ENCODE measurements around the gene RPN2. TPM values are rescaled to one million over a fixed set of nuclear protein-coding genes. Genes with fewer than 3 reads are reported as not detected.

Gene RPN2
- total RNA-seq, 1 experiment from 2014 or later, result 222 TPM

DNA sequence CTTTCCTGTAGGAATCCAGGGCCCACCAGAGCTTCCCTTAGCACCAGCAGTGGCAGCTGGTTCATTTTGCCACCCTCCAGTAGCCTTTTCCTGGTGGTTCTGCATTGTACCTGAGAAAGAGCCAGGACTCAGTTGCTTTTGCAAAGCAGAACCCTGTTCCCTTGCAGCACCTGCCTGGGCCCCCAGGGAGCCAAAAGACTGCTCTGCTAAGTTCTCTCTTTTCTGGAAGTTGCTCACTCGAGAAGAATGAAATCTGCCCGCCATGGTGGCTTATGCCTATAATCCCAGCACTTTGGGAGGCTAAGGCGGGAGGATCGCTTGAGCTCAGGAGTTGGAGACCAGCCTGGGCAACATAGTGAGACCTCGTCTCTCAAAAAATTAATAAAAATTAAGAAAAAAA is 58.5 kb downstream of the RPN2 start:
- intact Hi-C loops (cut with micrococcal nuclease; ENCODE audit: unreplicated experiment), result no loop called here
- ChIA-PET POLR2A (ENCODE audit: low non-redundant PET) (no interaction called here), CTCF (no interaction called here)
- no peak overlapping the region for H3K27ac ChIP-seq (ENCODE audit: low read depth, low read length, poor library complexity, severe bottlenecking)
- H3K4me1 ChIP-seq (ENCODE audit: insufficient read depth, low read length, poor library complexity, severe bottlenecking), result no peaks in the 10 kb centered on the region
- no peak for TF ChIP-seq EZH2 (IDR thresholded peaks at IDR 0.05; ENCODE audit: borderline replicate concordance, low read depth, low read length, poor library complexity, severe bottlenecking)
- H3K36me3 ChIP-seq (ENCODE audit: insufficient read depth, low read length, poor library complexity, severe bottlenecking), result peaks cover 95% of the 10 kb centered on the region
- H3K27me3 ChIP-seq (replicated peaks; ENCODE audit: insufficient read depth, low read depth, low read length, poor library complexity), result no peaks in the 10 kb centered on the region
- no TSS peak for BruUV-seq (replicated peaks)
- H3K9me3 ChIP-seq (ENCODE audit: low read depth, low read length, poor library complexity, severe bottlenecking), result no peaks in the 10 kb centered on the region
- H3K4me3 ChIP-seq (ENCODE audit: low read depth, low read length, poor library complexity, severe bottlenecking), result no peak overlapping the region
- DNase-seq (ENCODE audit: low spot score), result no peak

- Histone ChIP-seq H3K4me1 (ENCODE audit: insufficient read depth, low read length, poor library complexity, severe bottlenecking) (no peaks in the 10 kb centered on the region), H3K27me3 (replicated peaks; ENCODE audit: insufficient read depth, low read depth, low read length, poor library complexity) (no peaks in the 10 kb centered on the region), H3K4me3 (ENCODE audit: low read depth, low read length, poor library complexity, severe bottlenecking) (no peak overlapping the region), H3K27ac (ENCODE audit: low read depth, low read length, poor library complexity, severe bottlenecking) (no peak overlapping the region), H3K9me3 (ENCODE audit: low read depth, low read length, poor library complexity, severe bottlenecking) (no peaks in the 10 kb centered on the region), H3K36me3 (ENCODE audit: insufficient read depth, low read length, poor library complexity, severe bottlenecking) (peaks cover 94% of the 10 kb centered on the region)
- CTCF ChIA-PET, result no interaction called here
- POLR2A ChIA-PET (ENCODE audit: low non-redundant PET), result no interaction called here
- intact Hi-C loops (cut with micrococcal nuclease; ENCODE audit: unreplicated experiment), result no loop called here
- TF ChIP-seq CTCF (conservative IDR thresholded peaks at IDR 0.05; ENCODE audit: low read depth, low read length), result no peak
- no peak for TF ChIP-seq EZH2 (IDR thresholded peaks at IDR 0.05; ENCODE audit: borderline replicate concordance, low read depth, low read length, poor library complexity, severe bottlenecking)
- BruUV-seq (replicated peaks), result no TSS peak
- no peak for DNase-seq (ENCODE audit: low spot score)
Measured at GRCh38 chr20:37238426-37238825, 59.3 kb downstream of the RPN2 start.

GRCh38 chr20:37238935-37239451 is 59.9 kb downstream of the RPN2 start:
- ChIA-PET CTCF (no interaction called here), POLR2A (ENCODE audit: low non-redundant PET) (no interaction called here)
- Histone ChIP-seq H3K27ac (ENCODE audit: low read depth, low read length, poor library complexity, severe bottlenecking) (no peak overlapping the region), H3K27me3 (replicated peaks; ENCODE audit: insufficient read depth, low read depth, low read length, poor library complexity) (no peaks in the 10 kb centered on the region), H3K4me1 (ENCODE audit: insufficient read depth, low read length, poor library complexity, severe bottlenecking) (no peaks in the 10 kb centered on the region), H3K9me3 (ENCODE audit: low read depth, low read length, poor library complexity, severe bottlenecking) (no peaks in the 10 kb centered on the region), H3K4me3 (ENCODE audit: low read depth, low read length, poor library complexity, severe bottlenecking) (no peak overlapping the region), H3K36me3 (ENCODE audit: insufficient read depth, low read length, poor library complexity, severe bottlenecking) (peaks cover 88% of the 10 kb centered on the region)
- no peak for DNase-seq (ENCODE audit: low spot score)
- intact Hi-C loops (cut with micrococcal nuclease; ENCODE audit: unreplicated experiment), result no loop called here
- no TSS peak for BruUV-seq (replicated peaks)
- TF ChIP-seq EZH2 (IDR thresholded peaks at IDR 0.05; ENCODE audit: borderline replicate concordance, low read depth, low read length, poor library complexity, severe bottlenecking), result no peak
- no peak for TF ChIP-seq CTCF (conservative IDR thresholded peaks at IDR 0.05; ENCODE audit: low read depth, low read length)

DNA sequence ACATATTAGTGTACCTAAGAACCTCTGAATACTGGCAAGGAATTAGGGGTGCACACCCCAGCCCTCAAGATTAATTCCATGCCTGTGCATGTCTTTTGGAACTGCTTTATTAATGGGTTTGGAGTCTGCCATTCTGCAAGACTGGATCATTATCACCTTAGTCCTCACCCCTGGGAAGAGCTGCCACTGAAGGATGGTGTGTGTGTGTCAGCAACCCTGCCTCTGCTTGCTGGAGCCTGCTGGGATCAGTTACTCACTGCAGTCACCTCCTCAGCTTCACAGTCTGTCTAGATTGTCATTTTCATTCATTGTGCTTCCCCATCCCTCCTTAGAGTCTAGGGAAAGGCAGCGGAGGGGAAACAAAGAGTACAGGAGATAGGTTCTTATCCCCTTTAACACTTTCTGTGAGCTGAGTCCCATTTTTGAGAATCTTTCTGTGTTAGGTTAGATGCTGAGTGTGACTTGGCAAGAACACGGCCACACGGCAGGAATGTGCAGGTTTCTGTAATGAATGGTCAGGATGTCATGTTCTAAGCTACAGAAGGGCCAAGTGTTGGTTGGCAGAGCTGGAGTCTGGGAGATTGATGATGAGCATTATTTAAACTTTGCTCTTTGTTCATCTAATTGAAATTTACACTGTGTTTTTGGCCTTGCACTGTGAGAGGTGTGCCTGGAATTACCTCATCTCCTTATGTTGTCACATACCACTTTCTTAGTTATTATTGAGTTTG is 61.4 kb downstream of the RPN2 start:
- BruUV-seq (replicated peaks), result no TSS peak
- Histone ChIP-seq H3K4me3 (ENCODE audit: low read depth, low read length, poor library complexity, severe bottlenecking) (no peak overlapping the region), H3K4me1 (ENCODE audit: insufficient read depth, low read length, poor library complexity, severe bottlenecking) (no peaks in the 10 kb centered on the region), H3K27ac (ENCODE audit: low read depth, low read length, poor library complexity, severe bottlenecking) (no peak overlapping the region), H3K36me3 (ENCODE audit: insufficient read depth, low read length, poor library complexity, severe bottlenecking) (peaks cover 77% of the 10 kb centered on the region), H3K27me3 (replicated peaks; ENCODE audit: insufficient read depth, low read depth, low read length, poor library complexity) (no peaks in the 10 kb centered on the region), H3K9me3 (ENCODE audit: low read depth, low read length, poor library complexity, severe bottlenecking) (no peaks in the 10 kb centered on the region)
- TF ChIP-seq CTCF (conservative IDR thresholded peaks at IDR 0.05; ENCODE audit: low read depth, low read length), result no peak
- TF ChIP-seq EZH2 (IDR thresholded peaks at IDR 0.05; ENCODE audit: borderline replicate concordance, low read depth, low read length, poor library complexity, severe bottlenecking), result no peak
- ChIA-PET CTCF (no interaction called here), POLR2A (ENCODE audit: low non-redundant PET) (no interaction called here)
- DNase-seq (ENCODE audit: low spot score), result no peak
- intact Hi-C loops (cut with micrococcal nuclease; ENCODE audit: unreplicated experiment), result no loop called here
